IMR-90 (cell line): Measurements from ENCODE around the gene ATXN3. TPM values are rescaled to one million over a fixed set of nuclear protein-coding genes. Genes with fewer than 3 reads are reported as not detected.

Experiments used
- ATAC-seq: fragments of 200-7000 bp; cut with Tn5 transposase; 2 replicates; pipeline ENCODE4 v1.9.1; 2020; ENCODE audit warnings: low read depth, mild to moderate bottlenecking, moderate library complexity
- BruUV-seq: library from RNA; stranded (reverse); fragments of 400-500 nt; replicated peaks from 2 replicates; lab custom pipeline; 2021; lab: Mats Ljungman, UMichigan
- CTCF ChIA-PET: fragments of 300-600 bp; formaldehyde crosslinking; extraction: SDS; loops from one replicate; lab custom pipeline; 2021; ENCODE audit warnings: antibody characterized with exemption; lab: Yijun Ruan, JAX
- POLR2A ChIA-PET: fragments of 300-600 bp; sonication (Branson Sonifier 250); formaldehyde crosslinking; loops from one replicate; lab custom pipeline; 2022; ENCODE audit warnings: antibody characterized with exemption; ENCODE audit not compliant: unreplicated experiment; lab: Charles Lee
- DNase-seq: peaks from one replicate; pipeline ENCODE4 v3.0.0; 2013
- H2AFZ ChIP-seq: replicated peaks from 2 replicates; pipeline ENCODE3; 2013; ENCODE audit warnings: low read length, mild to moderate bottlenecking; ENCODE audit not compliant: poor library complexity
- H2AK5ac ChIP-seq: 2 replicates; pipeline ENCODE4 v1.6.1; 2013; ENCODE audit warnings: low read depth, low read length, inconsistent platforms
- H2AK9ac ChIP-seq: replicated peaks from 2 replicates; pipeline ENCODE3; 2013; ENCODE audit warnings: mild to moderate bottlenecking, low read depth, low read length, moderate library complexity; ENCODE audit not compliant: poor library complexity
- H2BK120ac ChIP-seq: 2 replicates; pipeline ENCODE4 v1.6.1; 2013; ENCODE audit warnings: low read depth, low read length, inconsistent platforms
- H2BK15ac ChIP-seq: 3 replicates; pipeline ENCODE4 v1.6.1; 2013; ENCODE audit warnings: low read depth, low read length, inconsistent platforms
- H2BK20ac ChIP-seq: 2 replicates; pipeline ENCODE4 v1.6.1; 2013; ENCODE audit warnings: low read depth, mild to moderate bottlenecking, inconsistent platforms, low read length, moderate library complexity
- H2BK5ac ChIP-seq: 2 replicates; pipeline ENCODE4 v1.6.1; 2013; ENCODE audit warnings: mild to moderate bottlenecking, low read depth, low read length, inconsistent platforms; ENCODE audit not compliant: poor library complexity, severe bottlenecking
- H3K14ac ChIP-seq: replicated peaks from 2 replicates; pipeline ENCODE4 v1.6.1; 2013; ENCODE audit warnings: low read depth, low read length, inconsistent platforms
- H3K18ac ChIP-seq: 2 replicates; pipeline ENCODE4 v1.6.1; 2013; ENCODE audit warnings: low read depth, low read length, control low read depth
- H3K23ac ChIP-seq: 2 replicates; pipeline ENCODE4 v1.6.1; 2013; ENCODE audit warnings: low read depth, low read length, inconsistent platforms
- H3K27ac ChIP-seq: 2 replicates; pipeline ENCODE4 v1.5.1; 2013; ENCODE audit warnings: mild to moderate bottlenecking, control low read depth, low read length; ENCODE audit not compliant: insufficient read depth
- H3K27me3 ChIP-seq: 2 replicates; pipeline ENCODE4 v1.6.1; 2013; ENCODE audit warnings: low read length; ENCODE audit not compliant: control insufficient read depth, insufficient read depth
- H3K36me3 ChIP-seq: 2 replicates; pipeline ENCODE4 v1.6.1; 2013; ENCODE audit warnings: low read length, mixed read lengths; ENCODE audit not compliant: control insufficient read depth, insufficient read depth
- H3K4ac ChIP-seq: 2 replicates; pipeline ENCODE4 v1.6.1; 2013; ENCODE audit warnings: low read depth, low read length, inconsistent platforms
- H3K4me1 ChIP-seq: 2 replicates; pipeline ENCODE4 v1.6.1; 2013; ENCODE audit warnings: low read length, mixed read lengths; ENCODE audit not compliant: control insufficient read depth, insufficient read depth
- H3K4me2 ChIP-seq: 2 replicates; pipeline ENCODE4 v1.6.1; 2013; ENCODE audit warnings: low read depth, mild to moderate bottlenecking, control low read depth, low read length, moderate library complexity
- H3K4me3 ChIP-seq: 2 replicates; pipeline ENCODE4 v1.5.1; 2013; ENCODE audit warnings: low read depth, mild to moderate bottlenecking, control low read depth, low read length, moderate library complexity; ENCODE audit not compliant: insufficient read depth
- H3K56ac ChIP-seq: 2 replicates; pipeline ENCODE4 v1.6.1; 2013; ENCODE audit warnings: low read length, inconsistent platforms; ENCODE audit not compliant: insufficient read depth; ENCODE audit errors: extremely low read depth
- H3K79me1 ChIP-seq, 2 experiments: 2 replicates each; pipeline ENCODE4 v1.6.1; 2013; ENCODE audit warnings: low read length in 2 of 2, inconsistent platforms in 1 of 2, low read depth in 1 of 2
- H3K9ac ChIP-seq: 2 replicates; pipeline ENCODE4 v1.6.1; 2013; ENCODE audit warnings: low read depth, low read length, control low read depth
- H3K9me1 ChIP-seq: 2 replicates; pipeline ENCODE4 v1.6.1; 2013; ENCODE audit warnings: low read length, inconsistent platforms; ENCODE audit not compliant: insufficient read depth
- H3K9me3 ChIP-seq: 2 replicates; pipeline ENCODE4 v1.6.1; 2013; ENCODE audit warnings: low read length; ENCODE audit not compliant: control insufficient read depth, insufficient read depth
- H4K20me1 ChIP-seq: 2 replicates; pipeline ENCODE4 v1.6.1; 2013; ENCODE audit warnings: low read length, inconsistent platforms; ENCODE audit not compliant: insufficient read depth
- H4K5ac ChIP-seq: 2 replicates; pipeline ENCODE4 v1.6.1; 2013; ENCODE audit warnings: mild to moderate bottlenecking, low read depth, low read length, control low read depth
- H4K8ac ChIP-seq, 2 experiments: 2 replicates each; pipeline ENCODE4 v1.6.1; 2013; ENCODE audit warnings: low read depth in 2 of 2, low read length in 2 of 2, control low read depth in 1 of 2, inconsistent platforms in 1 of 2
- H4K91ac ChIP-seq: 2 replicates; pipeline ENCODE4 v1.6.1; 2013; ENCODE audit warnings: low read depth, low read length, inconsistent platforms; ENCODE audit not compliant: insufficient read depth
- BHLHE40 ChIP-seq: fragments of 150-350 bp; IDR thresholded peaks from 2 replicates; pipeline ENCODE4 v1.6.1; 2016; ENCODE audit warnings: mild to moderate bottlenecking, low read depth, low read length
- CEBPB ChIP-seq: IDR thresholded peaks from 2 replicates; pipeline ENCODE4 v1.6.1; 2012; ENCODE audit warnings: low read depth, low read length, improper control_type of control experiment
- FOS ChIP-seq: fragments of 150-350 bp; IDR thresholded peaks from 2 replicates; pipeline ENCODE4 v1.6.1; 2016; ENCODE audit warnings: low read depth, low read length
- MAFK ChIP-seq: IDR thresholded peaks from 2 replicates; pipeline ENCODE4 v1.6.1; 2012; ENCODE audit warnings: low read depth, low read length, improper control_type of control experiment
- MAZ ChIP-seq: IDR thresholded peaks from 2 replicates; pipeline ENCODE4 v1.6.1; 2012; ENCODE audit warnings: low read depth, mild to moderate bottlenecking, low read length, improper control_type of control experiment, moderate library complexity, borderline replicate concordance
- NFE2L2 ChIP-seq: fragments of 150-350 bp; IDR thresholded peaks from 2 replicates; pipeline ENCODE4 v1.6.1; 2016; ENCODE audit warnings: low read depth, mild to moderate bottlenecking, low read length
- SMC3 ChIP-seq: fragments of 150-350 bp; IDR thresholded peaks from 2 replicates; pipeline ENCODE4 v1.6.1; 2016; ENCODE audit warnings: low read depth, mild to moderate bottlenecking, antibody characterized with exemption, low read length, moderate library complexity
- WGBS, 2 experiments: methylation state at CpG; one replicate each; pipeline versions ENCODE4 v1.1.5 to v1.1.7; 2013; ENCODE audit warnings: missing lambda C conversion rate in 2 of 2; ENCODE audit not compliant: insufficient read length in 1 of 2; ENCODE audit errors: extremely low coverage in 2 of 2; 5-methylcytosine and 5-hydroxymethylcytosine counted together
- dilution Hi-C: fragments of 300-500 bp; cut with HindIII; formaldehyde crosslinking; loops from one replicate; pipeline ENCODE4 v1.14.3; 2018; ENCODE audit warnings: low sequenced_read_pairs; ENCODE audit not compliant: unreplicated experiment
- in situ Hi-C: fragments of 300-500 bp; cut with MboI; formaldehyde crosslinking; loops from 3 replicates; pipeline ENCODE4 v1.14.3; 2019; ENCODE audit warnings: low sequenced_read_pairs, inconsistent platforms, mixed read lengths
- intact Hi-C: fragments of 100-400 bp; cut with micrococcal nuclease; formaldehyde crosslinking; loops from 2 replicates; pipeline ENCODE4 v1.10.0; 2022
- polyA plus RNA-seq, 3 experiments: library from polyadenylated mRNA; depleted of rRNA; stranded (reverse); fragments of >200 nt; gene quantifications; 2 replicates each; pipeline ENCODE4 v1.2.3, GENCODE V29; 2012; ENCODE audit warnings: low replicate concordance in 1 of 3
- total RNA-seq: library from RNA; depleted of rRNA; stranded (reverse); fragments of >200 nt; gene quantifications from 2 replicates; pipeline ENCODE4 v1.2.3, GENCODE V29; 2012; rRNA removed

ATXN3 gene
- total and polyA plus RNA-seq, 2 of the 4 experiments (the other 2 are of a cell fraction): 9.0 to 13.9 TPM

GRCh38 chr14:92009604-92010003 lies 96.8 kb downstream of the ATXN3 start:
- H3K9me1 ChIP-seq: no peaks in the 10 kb centered on the region
- H3K23ac ChIP-seq: no peak overlapping the region
- H2BK120ac ChIP-seq: no peak overlapping the region
- BruUV-seq: no TSS peak
- no peak overlapping the region for H4K5ac ChIP-seq
- WGBS, 2 experiments: no CpG with 5 or more reads among the region's 1 CpG
- no peaks in the 10 kb centered on the region for H3K27me3 ChIP-seq
- H2BK20ac ChIP-seq: no peak overlapping the region
- no peak overlapping the region for H2BK15ac ChIP-seq
- no peak overlapping the region for H3K4me2 ChIP-seq
- H3K9me3 ChIP-seq: no peaks in the 10 kb centered on the region
- ATAC-seq: no peak
- H2AK5ac ChIP-seq: no peak overlapping the region
- DNase-seq: no peak
- H3K36me3 ChIP-seq: peaks cover 19% of the 10 kb centered on the region
- H2AFZ ChIP-seq: no peak overlapping the region
- no peak overlapping the region for H3K18ac ChIP-seq
- no peak overlapping the region for H3K4ac ChIP-seq
- H3K4me1 ChIP-seq: no peaks in the 10 kb centered on the region
- TF ChIP-seq MAZ (no peak), MAFK (peak; percentile 62), BHLHE40 (no peak), FOS (no peak), CEBPB (no peak), SMC3 (no peak), NFE2L2 (no peak)
- H3K4me3 ChIP-seq: no peak overlapping the region
- intact Hi-C loops (no loop called here), in situ Hi-C loops (loop anchor here (25.0 kb wide), 1 partner anchor 522 kb away; no protein-coding TSS in a partner anchor), dilution Hi-C loops (no loop called here)
- no peak overlapping the region for H3K27ac ChIP-seq
- ChIA-PET CTCF (no interaction called here), POLR2A (no interaction called here)
- no peak overlapping the region for H3K56ac ChIP-seq
- no peak overlapping the region for H2BK5ac ChIP-seq
- H3K14ac ChIP-seq: no peak overlapping the region
- no peak overlapping the region for H4K91ac ChIP-seq
- H4K20me1 ChIP-seq: no peaks in the 10 kb centered on the region
- no peak overlapping the region for H2AK9ac ChIP-seq
- no peak overlapping the region for H3K9ac ChIP-seq
- peaks cover 6 to 12% of the 10 kb centered on the region in 2 experiments; a peak in 3 of 4 replicates for H3K79me1 ChIP-seq
- H4K8ac ChIP-seq: no peak overlapping the region

Other genes starting within 250 kb of the ATXN3 start
- gene TC2N, start 239.0 kb downstream of the ATXN3 start, total RNA-seq: under 0.01 and 0.18 TPM in 2 replicates
- 0.03 and 0.04 TPM in 2 replicates for gene TC2N, start 239.0 kb downstream of the ATXN3 start, polyA plus RNA-seq (2012; rRNA removed)
- gene FBLN5, start 158.9 kb downstream of the ATXN3 start, total RNA-seq: 9.7 and 10.6 TPM in 2 replicates
- 68.1 and 76.4 TPM in 2 replicates for gene FBLN5, start 158.9 kb downstream of the ATXN3 start, polyA plus RNA-seq (2012; rRNA removed)
- gene TRIP11, start 66.5 kb downstream of the ATXN3 start, total RNA-seq: 53.0 and 83.5 TPM in 2 replicates
- 6.8 and 7.5 TPM in 2 replicates for gene TRIP11, start 66.5 kb downstream of the ATXN3 start, polyA plus RNA-seq (2012; rRNA removed)
- gene NDUFB1, start 15.1 kb upstream of the ATXN3 start, total RNA-seq: 32.1 and 158 TPM in 2 replicates
- gene NDUFB1, start 15.1 kb upstream of the ATXN3 start, polyA plus RNA-seq (2012; rRNA removed): 326 and 333 TPM in 2 replicates
- 30.6 and 51.7 TPM in 2 replicates for gene CPSF2, start 15.4 kb upstream of the ATXN3 start, total RNA-seq
- 13.6 and 18.5 TPM in 2 replicates for gene CPSF2, start 15.4 kb upstream of the ATXN3 start, polyA plus RNA-seq (2012; rRNA removed)
- under 0.01 TPM in 1 of 2 replicates, not detected in the other for gene SLC24A4, start 216.6 kb upstream of the ATXN3 start, total RNA-seq
- gene SLC24A4, start 216.6 kb upstream of the ATXN3 start, polyA plus RNA-seq (2012; rRNA removed): not detected in 2 replicates